Fibroblast of skin of left quadriceps (primary cell): ENCODE results near the gene COX4I1.
A peak's percentile ranks its signal among the peaks of the same experiment; 100 is the strongest.

Experiments
- DNase-seq, 2 experiments: peaks; one replicate each; pipeline ENCODE4 v3.0.0-alpha.2; 2013; ENCODE audit warnings: low read depth in 2 of 2

COX4I1 gene

GRCh38 chr16:85767531-85767930 lies 32.0 kb upstream of the COX4I1 start:
- DNase-seq: peak; percentile 64 to 69

GRCh38 chr16:85768199-85768598 lies 31.3 kb upstream of the COX4I1 start:
- no peak for DNase-seq

GRCh38 chr16:85770741-85771140 lies 28.8 kb upstream of the COX4I1 start:
- no peak for DNase-seq

- DNase-seq: no peak
These were observed 26.5 kb upstream of the COX4I1 start for GRCh38 chr16:85773044-85773443.

- DNase-seq: no peak
These were observed 25.4 kb upstream of the COX4I1 start for GRCh38 chr16:85774136-85774535.

GRCh38 chr16:85774811-85775210 lies 24.7 kb upstream of the COX4I1 start:
- no peak for DNase-seq

- DNase-seq: no peak
These were observed 21.7 kb upstream of the COX4I1 start for GRCh38 chr16:85777583-85778310.

- DNase-seq: no peak
These were observed 20.6 kb upstream of the COX4I1 start for GRCh38 chr16:85778873-85779272.

- no peak for DNase-seq
These were observed 19.2 kb upstream of the COX4I1 start for GRCh38 chr16:85780281-85780680.

GRCh38 chr16:85781156-85781555 lies 18.3 kb upstream of the COX4I1 start:
- no peak for DNase-seq

GRCh38 chr16:85781695-85782370 lies 17.7 kb upstream of the COX4I1 start:
- no peak for DNase-seq

- DNase-seq: no peak
These were observed 17.0 kb upstream of the COX4I1 start for GRCh38 chr16:85782451-85782850.

- DNase-seq: no peak
These were observed 16.1 kb upstream of the COX4I1 start for GRCh38 chr16:85783441-85783840.

GRCh38 chr16:85784813-85785212 lies 14.7 kb upstream of the COX4I1 start:
- no peak for DNase-seq

- DNase-seq: no peak
These were observed 13.6 kb upstream of the COX4I1 start for GRCh38 chr16:85785927-85786326.

GRCh38 chr16:85788819-85789218 lies 10.7 kb upstream of the COX4I1 start:
- no peak for DNase-seq

- no peak for DNase-seq
These were observed 9.7 kb upstream of the COX4I1 start for GRCh38 chr16:85789773-85790172.

- no peak for DNase-seq
These were observed 5.7 kb upstream of the COX4I1 start for GRCh38 chr16:85793662-85794298.

GRCh38 chr16:85794696-85795095 lies 4.8 kb upstream of the COX4I1 start:
- DNase-seq: no peak

- no peak for DNase-seq
These were observed 3.3 kb upstream of the COX4I1 start for GRCh38 chr16:85796152-85796551.

- DNase-seq: no peak
These were observed 2.9 kb upstream of the COX4I1 start for GRCh38 chr16:85796599-85796998.

GRCh38 chr16:85798283-85798776 lies 1.2 kb upstream of the COX4I1 start:
- no peak for DNase-seq
